NCI-H2107 treated with DMSO at 0.1 percent for 48 hours (cell line): ENCODE measurements around the gene CLC.
"Not testable (repeated sequence)": the region's sequence is repeated elsewhere in the genome, so short reads cannot be mapped to it uniquely, and the experiment has no call there.

Experiments used
- DNase-seq: peaks from one replicate; lab custom pipeline; 2025; ENCODE audit not compliant: unreplicated experiment; lab: John Stamatoyannopoulos, UW

CLC gene

DNA sequence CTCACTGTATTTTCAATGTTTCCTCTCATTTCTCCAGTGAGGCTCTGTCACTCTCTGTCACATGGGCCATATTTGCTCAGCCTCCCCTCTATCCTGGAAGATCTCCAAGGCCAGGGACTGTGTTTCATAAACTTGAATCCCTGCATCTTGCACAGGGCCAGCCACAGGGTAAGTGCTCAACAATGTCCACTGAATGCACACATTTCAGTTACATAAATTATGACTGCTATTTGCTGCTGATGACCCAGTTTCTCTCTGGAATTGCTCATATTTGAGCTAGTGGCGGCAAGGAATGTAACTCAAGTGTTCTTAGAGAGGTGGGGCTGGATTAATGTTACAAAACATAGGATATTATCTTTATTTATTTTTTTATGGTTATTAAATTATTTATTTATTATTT, 6.1 kb downstream of the CLC start:
- DNase-seq = no peak

GRCh38 chr19:39729594-39729993, 8.2 kb downstream of the CLC start:
- no peak for DNase-seq

DNA sequence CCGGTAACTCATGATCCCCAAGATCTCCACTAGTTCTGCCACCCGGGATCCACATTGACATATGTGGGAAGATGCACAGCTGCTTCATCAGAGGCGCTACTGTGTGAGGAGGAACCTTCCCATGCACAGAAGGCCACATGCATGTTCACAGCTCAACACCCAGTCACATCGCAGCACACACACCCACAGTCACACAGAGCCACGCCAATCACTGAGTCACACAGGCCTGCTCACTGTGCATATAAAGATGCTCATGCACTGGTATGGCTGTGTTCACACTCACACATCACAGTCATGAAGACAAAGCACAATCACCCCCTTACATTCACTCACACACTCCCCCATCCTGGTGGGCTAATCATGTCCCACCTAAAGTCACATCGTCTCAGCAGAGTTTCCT, 9.8 kb downstream of the CLC start:
- no peak for DNase-seq

DNA sequence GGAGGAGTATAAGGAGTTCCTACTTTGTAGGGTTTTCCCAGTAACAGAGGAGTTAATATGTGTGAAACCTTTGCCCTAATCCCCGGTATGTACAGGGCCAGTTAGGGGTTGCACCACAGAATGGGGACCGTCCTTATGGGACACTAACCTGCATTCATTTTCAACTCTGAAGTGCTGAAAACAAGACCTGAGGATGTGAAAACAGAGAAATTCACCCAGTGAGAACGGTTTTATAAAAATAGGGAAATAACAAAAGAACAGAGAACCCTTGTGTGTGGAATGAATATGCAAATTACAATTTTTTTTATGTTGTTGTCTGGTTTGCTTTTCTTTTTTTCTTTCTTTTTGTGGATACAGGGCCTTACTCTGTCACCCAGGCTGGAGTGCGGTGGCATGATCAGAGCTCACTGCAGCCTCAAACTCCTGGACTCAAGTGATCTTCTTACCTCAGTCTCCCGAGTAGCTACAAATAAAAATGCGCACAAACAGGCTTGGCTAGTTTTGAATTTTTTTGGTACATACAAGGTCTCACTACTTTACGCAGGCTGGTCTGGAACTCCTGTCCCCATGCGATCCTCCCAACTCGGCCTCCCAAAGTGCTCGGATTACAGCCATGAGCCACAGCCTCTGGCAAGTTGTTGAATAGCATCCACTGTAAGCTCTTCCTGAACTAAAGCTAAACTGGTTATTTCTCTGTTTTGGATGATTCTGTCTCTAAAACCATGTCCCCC, 10.6 kb downstream of the CLC start:
- DNase-seq = no peak

DNA sequence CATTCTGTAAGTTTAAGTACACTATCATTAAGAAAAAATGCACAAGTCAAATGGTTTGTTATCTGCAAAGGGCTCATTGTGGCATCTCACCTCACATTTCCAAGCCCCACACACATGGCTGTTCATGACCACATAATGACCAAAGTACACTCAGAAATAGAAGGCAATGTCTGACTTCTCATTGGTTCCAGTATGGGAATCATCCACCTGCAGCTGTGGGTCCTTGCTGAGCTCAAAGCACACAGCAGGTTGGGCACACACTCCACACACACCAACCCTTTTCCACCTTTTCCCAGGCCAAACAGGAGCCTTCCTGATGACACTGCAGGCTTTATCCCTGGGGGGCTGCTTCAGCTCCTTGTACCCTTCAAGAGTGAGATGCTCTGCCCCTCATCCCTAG, 11.8 kb downstream of the CLC start:
- no peak for DNase-seq

- DNase-seq = not testable (repeated sequence)
Observed at GRCh38 chr19:39720144-39720543, 17.7 kb downstream of the CLC start.

- DNase-seq = no peak
Observed at GRCh38 chr19:39710333-39710890, 27.4 kb downstream of the CLC start.

GRCh38 chr19:39709026-39709872, 28.6 kb downstream of the CLC start:
- DNase-seq = no peak

- DNase-seq = no peak
Observed at GRCh38 chr19:39708594-39708993, 29.2 kb downstream of the CLC start.

GRCh38 chr19:39705578-39706188, 32.1 kb downstream of the CLC start:
- no peak for DNase-seq

DNA sequence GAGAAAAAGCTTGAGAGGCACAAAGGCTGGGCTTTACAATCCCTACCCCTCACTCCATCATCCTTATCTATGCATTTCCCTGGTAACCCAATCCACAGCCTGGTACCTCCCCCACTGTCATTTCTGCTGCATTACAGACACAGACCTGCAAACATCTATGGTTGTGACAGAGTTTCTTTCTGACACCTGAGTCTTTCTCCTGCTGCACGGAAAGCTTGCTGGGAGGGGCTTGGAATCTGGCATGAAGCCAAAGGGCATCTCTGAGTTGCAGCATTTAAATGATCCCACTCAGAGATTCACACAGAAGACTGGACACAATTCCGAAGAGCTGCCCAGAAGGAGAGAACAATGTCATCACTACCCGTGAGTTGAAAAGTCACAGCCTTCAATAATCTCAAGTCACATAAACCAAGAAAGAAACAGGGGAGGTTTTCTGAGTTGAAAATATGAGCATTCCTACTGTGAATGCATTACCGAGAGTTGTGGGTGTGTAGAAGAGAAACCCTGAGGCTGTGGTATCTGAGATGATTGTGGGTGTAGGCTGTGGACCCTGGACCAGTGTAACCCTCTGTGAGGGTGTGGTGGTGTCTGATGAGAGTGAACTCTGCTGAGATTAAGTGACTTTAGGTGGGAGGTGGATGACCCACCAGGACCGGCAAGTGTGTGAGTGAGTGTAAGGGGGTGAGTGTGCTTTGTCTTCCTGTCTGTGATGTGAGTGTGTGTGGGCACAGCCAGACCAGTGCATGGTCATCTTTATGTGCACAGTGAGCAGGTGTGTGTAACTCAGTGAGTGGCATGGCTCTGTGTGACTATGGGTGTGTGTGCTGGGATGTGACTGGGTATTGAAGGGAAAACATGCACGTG, 33.4 kb downstream of the CLC start, which contains the start of gene LGALS14:
Gene LGALS14, plus strand, starts transcription at position 301 of the 864 bp plus-strand sequence. Its CDS starts 48 bp downstream, at position 349.
- no peak for DNase-seq

DNA sequence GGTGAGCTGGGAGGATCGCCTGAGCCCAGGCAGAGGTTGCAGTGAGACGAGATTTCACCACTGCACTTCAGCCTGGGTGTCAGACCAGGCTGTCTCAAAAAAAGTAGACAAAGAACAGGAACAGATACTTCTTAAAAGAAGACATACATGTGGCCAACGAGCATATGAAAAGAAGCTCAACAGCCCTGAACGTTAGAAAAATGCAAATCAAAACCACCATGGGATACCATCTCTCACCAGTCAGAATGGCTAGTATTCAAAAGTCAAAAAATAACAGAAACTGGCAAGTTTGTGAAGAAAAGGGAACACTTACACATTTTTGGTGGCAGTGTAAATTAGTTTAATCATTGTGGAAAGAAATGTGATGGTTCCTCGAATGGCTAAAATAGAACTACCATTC, 36.5 kb downstream of the CLC start:
- DNase-seq = no peak

- no peak for DNase-seq
Observed at GRCh38 chr19:39698535-39698934, 39.3 kb downstream of the CLC start.

DNA sequence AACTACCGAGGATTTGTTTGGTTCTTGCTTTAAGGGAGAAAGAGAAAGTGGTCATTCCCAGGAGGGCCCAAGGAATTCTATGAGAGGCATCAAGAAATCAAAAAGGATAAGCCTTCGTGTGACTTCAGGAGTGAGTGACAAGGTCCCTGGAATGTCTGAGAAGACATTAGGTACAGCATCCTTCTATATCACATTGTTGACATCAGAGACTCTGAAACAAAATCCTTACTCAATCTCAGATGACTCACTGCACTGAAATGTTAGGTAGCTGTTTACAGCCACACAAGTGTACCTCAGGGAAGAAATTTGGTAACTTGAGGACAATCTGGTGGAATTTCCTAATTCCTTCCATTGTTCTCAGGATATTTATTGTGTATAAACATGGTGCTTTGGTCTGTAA, 41.4 kb downstream of the CLC start:
- no peak for DNase-seq

DNA sequence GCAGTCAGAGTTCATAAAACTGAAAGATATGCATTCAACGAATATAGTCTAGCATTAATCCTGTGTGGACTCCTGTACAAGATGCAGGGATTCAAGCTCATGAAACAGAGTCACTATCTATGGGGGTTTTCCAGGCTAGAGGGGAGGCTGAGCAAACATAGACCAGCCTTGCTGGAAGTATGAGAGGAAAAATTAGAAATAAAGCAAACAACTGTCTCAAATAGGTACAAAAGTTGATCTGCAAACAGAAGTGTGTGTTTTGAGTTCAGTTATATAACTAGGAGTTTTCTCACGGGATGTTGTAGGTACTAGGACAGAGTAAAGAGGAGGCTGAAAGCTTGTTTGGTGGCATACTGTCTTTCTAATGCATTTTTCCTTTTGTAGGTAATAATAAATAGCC, 42.1 kb downstream of the CLC start:
- DNase-seq = no peak

- DNase-seq = no peak
Observed at GRCh38 chr19:39692822-39693221, 45.0 kb downstream of the CLC start.

DNA sequence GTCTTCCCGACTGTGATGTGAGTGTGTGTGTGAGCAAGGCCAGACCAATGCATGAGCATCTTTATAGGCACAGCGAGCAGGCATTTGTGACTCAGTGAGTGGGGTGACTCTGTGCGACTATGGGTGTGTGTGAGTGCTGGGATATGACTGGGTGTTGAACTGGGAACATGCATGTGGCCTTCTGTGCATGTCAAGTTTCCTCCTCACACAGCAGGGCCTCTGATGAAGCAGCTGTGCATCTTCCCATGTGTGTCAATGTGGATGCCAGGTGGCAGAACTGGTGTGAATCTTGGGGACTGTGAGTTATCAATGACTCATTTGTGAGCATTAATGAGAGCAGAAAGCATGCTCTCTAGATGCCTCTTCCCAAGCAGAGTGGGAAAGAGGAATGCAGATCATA, 45.7 kb downstream of the CLC start:
- no peak for DNase-seq

- not testable (repeated sequence) for DNase-seq
Observed at GRCh38 chr19:39688637-39689036, 49.2 kb downstream of the CLC start.

- no peak for DNase-seq
Observed at GRCh38 chr19:39686739-39687138, 51.1 kb downstream of the CLC start.

DNA sequence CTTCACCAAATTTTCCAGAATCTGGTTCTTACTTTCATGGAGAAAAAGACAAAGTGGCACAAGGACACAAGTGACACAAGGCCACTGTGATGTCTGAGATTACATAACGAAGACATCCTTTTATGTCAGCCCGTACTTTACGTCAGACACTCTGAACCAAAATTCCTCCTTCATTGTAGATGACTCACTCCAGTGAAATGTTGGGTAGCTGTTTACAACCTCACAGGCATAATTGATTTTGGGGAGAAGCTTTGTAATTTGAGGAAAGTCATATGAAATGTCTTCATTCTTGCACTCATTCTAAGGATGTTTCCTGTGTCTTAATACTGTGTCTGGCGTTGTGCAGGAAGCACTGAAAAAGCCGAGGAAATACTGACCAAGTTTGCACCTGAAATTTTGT, 53.6 kb downstream of the CLC start:
- no peak for DNase-seq

GRCh38 chr19:39681416-39681815, 56.4 kb downstream of the CLC start:
- DNase-seq = no peak
